Endodermal cell (in vitro differentiated cells): ENCODE measurements around the gene MAJIN. TPM values are rescaled to one million over a fixed set of nuclear protein-coding genes. Genes with fewer than 3 reads are reported as not detected.

Source experiments
- DNase-seq: peaks from one replicate; pipeline ENCODE4 v3.0.0-alpha.2; 2017
- H3K27ac ChIP-seq: 2 replicates; pipeline ENCODE4 v1.5.1; 2013; ENCODE audit warnings: mild to moderate bottlenecking, low read depth, low read length, moderate library complexity
- H3K27me3 ChIP-seq: 2 replicates; pipeline ENCODE4 v1.6.1; 2013; ENCODE audit warnings: mild to moderate bottlenecking, low read length, moderate library complexity; ENCODE audit not compliant: insufficient read depth, control insufficient read depth, poor library complexity, severe bottlenecking
- H3K36me3 ChIP-seq: 2 replicates; pipeline ENCODE4 v1.7.0; 2013; ENCODE audit warnings: mild to moderate bottlenecking, low read length, moderate library complexity; ENCODE audit not compliant: control insufficient read depth, insufficient read depth
- H3K4me1 ChIP-seq: one replicate; pipeline ENCODE4 v1.7.0; 2013; ENCODE audit warnings: low read length; ENCODE audit not compliant: control insufficient read depth, insufficient read depth
- H3K4me3 ChIP-seq: 2 replicates; pipeline ENCODE4 v1.5.1; 2013; ENCODE audit warnings: mild to moderate bottlenecking, low read length, moderate library complexity
- H3K9ac ChIP-seq: 2 replicates; pipeline ENCODE4 v1.6.1; 2013; ENCODE audit warnings: mild to moderate bottlenecking, low read length, moderate library complexity; ENCODE audit not compliant: poor library complexity, severe bottlenecking; ENCODE audit errors: extremely low read depth
- H3K9me3 ChIP-seq: 2 replicates; pipeline ENCODE4 v1.6.1; 2013; ENCODE audit warnings: mild to moderate bottlenecking, low read length, moderate library complexity; ENCODE audit not compliant: control insufficient read depth
- H3K27ac Mint-ChIP-seq: 2 replicates; pipeline ENCODE4 v1.8.0; 2020; ENCODE audit warnings: mixed read lengths
- H3K27me3 Mint-ChIP-seq: 2 replicates; pipeline ENCODE4 v1.8.0; 2021; ENCODE audit warnings: mild to moderate bottlenecking, mixed read lengths; ENCODE audit not compliant: insufficient read depth
- H3K36me3 Mint-ChIP-seq: 2 replicates; pipeline ENCODE4 v1.8.0; 2020; ENCODE audit warnings: low read depth, mixed read lengths
- H3K4me1 Mint-ChIP-seq: 2 replicates; pipeline ENCODE4 v1.8.0; 2020; ENCODE audit warnings: mixed read lengths
- H3K4me3 Mint-ChIP-seq: 2 replicates; pipeline ENCODE4 v1.8.0; 2020; ENCODE audit warnings: mild to moderate bottlenecking, moderate library complexity, mixed read lengths
- H3K9me3 Mint-ChIP-seq: 2 replicates; pipeline ENCODE4 v1.8.0; 2020; ENCODE audit warnings: mild to moderate bottlenecking, mixed read lengths
- CTCF ChIP-seq: fragments of 200-600 bp; sonication (generic); conservative IDR thresholded peaks from 2 replicates; pipeline ENCODE4 v1.5.0; 2021; ENCODE audit warnings: antibody characterized with exemption, mild to moderate bottlenecking
- WGBS, 2 experiments: methylation state at CpG; one replicate each; pipeline versions ENCODE4 v1.1.5 to v1.1.7; 2013; ENCODE audit warnings: missing lambda C conversion rate in 2 of 2, mixed read lengths in 1 of 2; ENCODE audit not compliant: insufficient coverage in 1 of 2, insufficient read length in 1 of 2; 5-methylcytosine and 5-hydroxymethylcytosine counted together
- total RNA-seq, 2 donors: library from RNA; stranded (reverse); fragmentation: NEBNext Ultra II Directional in 1 of 2; extraction: Animal tissue kit (Norgen Biotek cat#: 25700) in 1 of 2; gene quantifications; 2 replicates in 1 of 2; 3 replicates in 1 of 2; pipeline ENCODE4 v1.2.1, GENCODE V29; 2021

Gene MAJIN
- total RNA-seq, 2 donors from 2014 or later: not detected

GRCh38 chr11:64994318-64994717 lies 22.4 kb upstream of the MAJIN start:
- Mint-ChIP-seq H3K9me3 (no peaks in the 10 kb centered on the region), H3K4me1 (peaks cover 7% of the 10 kb centered on the region), H3K4me3 (no peak overlapping the region), H3K27me3 (no peaks in the 10 kb centered on the region), H3K36me3 (no peaks in the 10 kb centered on the region), H3K27ac (no peak overlapping the region)
- 90 to 100% methylated on average over 1 to 7 of the region's 7 CpGs for WGBS, 2 experiments
- no peak overlapping the region for H3K27ac ChIP-seq
- TF ChIP-seq CTCF: no peak
- no peaks in the 10 kb centered on the region for H3K27me3 ChIP-seq
- H3K9ac ChIP-seq: no peak overlapping the region
- no peaks in the 10 kb centered on the region for H3K9me3 ChIP-seq
- no peak for DNase-seq
- no peak overlapping the region for H3K4me3 ChIP-seq
- no peaks in the 10 kb centered on the region for H3K36me3 ChIP-seq
- no peaks in the 10 kb centered on the region for H3K4me1 ChIP-seq

- DNase-seq: no peak
- H3K9ac ChIP-seq: no peak overlapping the region
- H3K27me3 Mint-ChIP-seq: no peaks in the 10 kb centered on the region
- TF ChIP-seq CTCF: no peak
- H3K4me3 ChIP-seq: no peak overlapping the region
- no peaks in the 10 kb centered on the region for H3K4me1 Mint-ChIP-seq
- no peak overlapping the region for H3K27ac Mint-ChIP-seq
- H3K9me3 ChIP-seq: no peaks in the 10 kb centered on the region
- H3K36me3 Mint-ChIP-seq: no peaks in the 10 kb centered on the region
- 80 to 91% methylated on average over 11 to 15 of the region's 15 CpGs for WGBS, 2 experiments
- no peak overlapping the region for H3K4me3 Mint-ChIP-seq
- H3K36me3 ChIP-seq: no peaks in the 10 kb centered on the region
- H3K9me3 Mint-ChIP-seq: no peaks in the 10 kb centered on the region
- no peaks in the 10 kb centered on the region for H3K4me1 ChIP-seq
- no peak overlapping the region for H3K27ac ChIP-seq
- no peaks in the 10 kb centered on the region for H3K27me3 ChIP-seq
Observed at GRCh38 chr11:64990222-64990923, 18.5 kb upstream of the MAJIN start.

DNA sequence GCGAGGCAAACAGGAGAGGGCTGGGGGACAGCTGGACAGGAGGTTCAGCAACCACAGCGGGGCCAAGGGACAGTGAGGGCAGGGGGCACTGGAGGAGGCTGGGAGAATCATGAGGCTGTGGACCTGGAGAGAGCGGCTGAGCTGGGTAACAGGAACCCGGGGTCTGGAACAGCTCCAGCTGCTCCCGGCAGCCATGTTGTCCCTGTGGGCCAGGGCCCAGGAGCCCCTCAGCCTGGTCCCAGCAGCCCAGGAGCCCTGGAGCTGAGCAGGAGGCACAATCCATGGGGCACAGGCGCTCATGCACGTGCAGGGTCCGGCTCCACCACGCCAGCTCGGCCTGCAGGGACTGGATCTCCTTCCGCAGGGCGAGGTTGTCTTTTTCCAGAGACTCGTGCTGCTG lies 17.5 kb upstream of the MAJIN start:
- Histone ChIP-seq H3K9me3 (no peaks in the 10 kb centered on the region), H3K27ac (no peak overlapping the region), H3K27me3 (no peaks in the 10 kb centered on the region), H3K4me1 (no peaks in the 10 kb centered on the region), H3K36me3 (no peaks in the 10 kb centered on the region), H3K4me3 (no peak overlapping the region), H3K9ac (no peak overlapping the region)
- no peak for DNase-seq
- Mint-ChIP-seq H3K4me1 (no peaks in the 10 kb centered on the region), H3K9me3 (no peaks in the 10 kb centered on the region), H3K36me3 (no peaks in the 10 kb centered on the region), H3K4me3 (no peak overlapping the region), H3K27ac (no peak overlapping the region), H3K27me3 (peaks cover 2% of the 10 kb centered on the region)
- TF ChIP-seq CTCF: no peak
- 89 to 96% methylated on average over 7 to 13 of the region's 13 CpGs for WGBS, 2 experiments
